Sigmoid colon (tissue), 3 donors: ENCODE data around the gene OTOGL.

ENCODE experiments used
- POLR2A ChIP-seq, 2 donors: fragments of 450-650 bp; IDR thresholded peaks; one replicate each; pipeline ENCODE4 v1.6.1; 2016; ENCODE audit warnings: antibody characterized with exemption in 2 of 2, mild to moderate bottlenecking in 2 of 2, moderate library complexity in 2 of 2
- TF ChIP-seq, protein P1 (sequence below), 4 experiments: fragments of 450-650 bp in 3 of 4; fragments of 200-600 bp in 1 of 4; IDR thresholded peaks; one replicate each; pipeline ENCODE4 v1.5.1; 2016 to 2019; ENCODE audit warnings: antibody characterized with exemption in 4 of 4, mild to moderate bottlenecking in 3 of 4, moderate library complexity in 2 of 4

DNA sequence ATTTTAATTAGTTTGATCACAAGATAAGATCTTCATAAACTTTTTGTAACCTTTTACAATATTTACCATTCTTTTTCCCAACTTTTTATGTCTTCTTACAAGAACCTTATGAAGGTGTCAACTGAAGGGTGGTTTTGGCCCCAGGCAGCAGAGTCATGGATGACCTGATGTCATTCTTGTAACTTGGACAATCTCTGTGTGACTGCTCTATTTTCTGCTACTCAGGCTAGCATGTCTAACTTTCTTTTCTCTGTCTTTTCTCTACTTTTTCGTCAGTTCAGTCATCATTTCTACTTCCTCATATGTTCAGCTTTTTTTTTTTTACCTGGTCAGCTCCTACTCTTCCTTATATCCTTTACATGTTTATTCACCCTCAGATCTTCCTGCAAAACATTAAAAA, 194.0 kb downstream of the OTOGL start:
- TF ChIP-seq, protein P1, sequence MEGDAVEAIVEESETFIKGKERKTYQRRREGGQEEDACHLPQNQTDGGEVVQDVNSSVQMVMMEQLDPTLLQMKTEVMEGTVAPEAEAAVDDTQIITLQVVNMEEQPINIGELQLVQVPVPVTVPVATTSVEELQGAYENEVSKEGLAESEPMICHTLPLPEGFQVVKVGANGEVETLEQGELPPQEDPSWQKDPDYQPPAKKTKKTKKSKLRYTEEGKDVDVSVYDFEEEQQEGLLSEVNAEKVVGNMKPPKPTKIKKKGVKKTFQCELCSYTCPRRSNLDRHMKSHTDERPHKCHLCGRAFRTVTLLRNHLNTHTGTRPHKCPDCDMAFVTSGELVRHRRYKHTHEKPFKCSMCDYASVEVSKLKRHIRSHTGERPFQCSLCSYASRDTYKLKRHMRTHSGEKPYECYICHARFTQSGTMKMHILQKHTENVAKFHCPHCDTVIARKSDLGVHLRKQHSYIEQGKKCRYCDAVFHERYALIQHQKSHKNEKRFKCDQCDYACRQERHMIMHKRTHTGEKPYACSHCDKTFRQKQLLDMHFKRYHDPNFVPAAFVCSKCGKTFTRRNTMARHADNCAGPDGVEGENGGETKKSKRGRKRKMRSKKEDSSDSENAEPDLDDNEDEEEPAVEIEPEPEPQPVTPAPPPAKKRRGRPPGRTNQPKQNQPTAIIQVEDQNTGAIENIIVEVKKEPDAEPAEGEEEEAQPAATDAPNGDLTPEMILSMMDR (IDR thresholded peaks at IDR 0.05) = no peak
- TF ChIP-seq POLR2A (IDR thresholded peaks at IDR 0.05) = no peak
